K562 (cell line): ENCODE data around the gene CALHM2. TPM values are rescaled to one million over a fixed set of nuclear protein-coding genes. Genes with fewer than 3 reads are reported as not detected.

Source experiments
- polyA plus RNA-seq, 8 experiments: library from polyadenylated mRNA; depleted of rRNA in 4 of 8; stranded (reverse) in 5 of 8; unstranded in 3 of 8; fragments of >200 nt; fragmentation: Nextera tagmentation in 2 of 8; fragmentation: Illumina TruSeq in 1 of 8; extraction: Ambion mirVana in 2 of 8; extraction: Trizol in 1 of 8; gene quantifications; 2 replicates each; pipeline versions ENCODE4 v1.2.1 to v1.2.3, GENCODE V29; 2011 to 2014; ENCODE audit warnings: inconsistent platforms in 1 of 8, missing spikeins in 1 of 8
- total RNA-seq, 7 experiments: library from RNA; depleted of rRNA in 6 of 7; stranded (reverse); fragments of >200 nt in 6 of 7; fragmentation: Illumina TruSeq in 2 of 7; extraction: Trizol in 2 of 7; gene quantifications; 2 replicates each; pipeline versions ENCODE4 v1.2.1 to v1.2.3, GENCODE V29; 2011 to 2021; ENCODE audit warnings: low replicate concordance in 1 of 7

Gene CALHM2
- total and polyA plus RNA-seq, 9 of the 15 experiments (the other 6 are each of a cell fraction or from before 2014, with no cell fraction given) = 0.08 to 0.14 (median 0.13) TPM; not detected in 6

Other genes starting within 250 kb of the CALHM2 start
Only the 7 nearest of the 9 such genes appear.
- 21.4 and 21.5 TPM in 2 replicates for gene PCGF6, start 101.2 kb downstream of the CALHM2 start, total RNA-seq (2014; rRNA removed)
- gene PCGF6, start 101.2 kb downstream of the CALHM2 start, total RNA-seq (2014; rRNA removed; fragmentation: Illumina TruSeq; extraction: Trizol) = 24.6 and 29.7 TPM in 2 replicates
- 17.9 and 18.5 TPM in 2 replicates for gene PCGF6, start 101.2 kb downstream of the CALHM2 start, total RNA-seq (2015; rRNA removed; fragmentation: Illumina TruSeq; extraction: Trizol)
- gene PCGF6, start 101.2 kb downstream of the CALHM2 start, total RNA-seq (2021) = 18.1 and 23.5 TPM in 2 replicates
- gene PCGF6, start 101.2 kb downstream of the CALHM2 start, polyA plus RNA-seq (2011; rRNA removed) = 14.6 and 23.2 TPM in 2 replicates
- gene PCGF6, start 101.2 kb downstream of the CALHM2 start, polyA plus RNA-seq (2014; fragmentation: Illumina TruSeq; extraction: Trizol) = 14.6 and 15.3 TPM in 2 replicates
- 10 to 100 TPM in 1 of 2 experiments, 1 to 10 TPM in 1; 8.4 to 10.2 TPM for gene PCGF6, start 101.2 kb downstream of the CALHM2 start, polyA plus RNA-seq (2014; fragmentation: Nextera tagmentation; extraction: Ambion mirVana)
- gene PCGF6, start 101.2 kb downstream of the CALHM2 start, polyA plus RNA-seq (2014; rRNA removed) = 17.9 and 20.6 TPM in 2 replicates
- 8.0 and 12.0 TPM in 2 replicates for gene TAF5, start 84.4 kb downstream of the CALHM2 start, total RNA-seq (2014; rRNA removed)
- gene TAF5, start 84.4 kb downstream of the CALHM2 start, total RNA-seq (2014; rRNA removed; fragmentation: Illumina TruSeq; extraction: Trizol) = 11.6 and 12.5 TPM in 2 replicates
- gene TAF5, start 84.4 kb downstream of the CALHM2 start, total RNA-seq (2015; rRNA removed; fragmentation: Illumina TruSeq; extraction: Trizol) = 11.2 and 11.9 TPM in 2 replicates
- gene TAF5, start 84.4 kb downstream of the CALHM2 start, total RNA-seq (2021) = 9.3 TPM in 2 replicates
- gene TAF5, start 84.4 kb downstream of the CALHM2 start, polyA plus RNA-seq (2011; rRNA removed) = 8.9 and 11.9 TPM in 2 replicates
- 7.9 and 9.9 TPM in 2 replicates for gene TAF5, start 84.4 kb downstream of the CALHM2 start, polyA plus RNA-seq (2014; fragmentation: Illumina TruSeq; extraction: Trizol)
- 1 to 10 TPM; 4.2 to 5.5 TPM for gene TAF5, start 84.4 kb downstream of the CALHM2 start, polyA plus RNA-seq (2014; fragmentation: Nextera tagmentation; extraction: Ambion mirVana)
- gene TAF5, start 84.4 kb downstream of the CALHM2 start, polyA plus RNA-seq (2014; rRNA removed) = 6.5 and 8.2 TPM in 2 replicates
- gene ATP5MK, start 55.9 kb downstream of the CALHM2 start, total RNA-seq (2014; rRNA removed) = 182 and 185 TPM in 2 replicates
- gene ATP5MK, start 55.9 kb downstream of the CALHM2 start, total RNA-seq (2014; rRNA removed; fragmentation: Illumina TruSeq; extraction: Trizol) = 741 and 857 TPM in 2 replicates
- gene ATP5MK, start 55.9 kb downstream of the CALHM2 start, total RNA-seq (2015; rRNA removed; fragmentation: Illumina TruSeq; extraction: Trizol) = 634 and 717 TPM in 2 replicates
- 497 and 564 TPM in 2 replicates for gene ATP5MK, start 55.9 kb downstream of the CALHM2 start, total RNA-seq (2021)
- 564 and 776 TPM in 2 replicates for gene ATP5MK, start 55.9 kb downstream of the CALHM2 start, polyA plus RNA-seq (2011; rRNA removed)
- gene ATP5MK, start 55.9 kb downstream of the CALHM2 start, polyA plus RNA-seq (2014; fragmentation: Illumina TruSeq; extraction: Trizol) = 906 and 923 TPM in 2 replicates
- 1,000 to 10,000 TPM; 1,599 to 1,810 TPM for gene ATP5MK, start 55.9 kb downstream of the CALHM2 start, polyA plus RNA-seq (2014; fragmentation: Nextera tagmentation; extraction: Ambion mirVana)
- 553 and 576 TPM in 2 replicates for gene ATP5MK, start 55.9 kb downstream of the CALHM2 start, polyA plus RNA-seq (2014; rRNA removed)
- 50.0 and 58.4 TPM in 2 replicates for gene PDCD11, start 55.7 kb downstream of the CALHM2 start, total RNA-seq (2014; rRNA removed)
- 51.1 and 52.9 TPM in 2 replicates for gene PDCD11, start 55.7 kb downstream of the CALHM2 start, total RNA-seq (2014; rRNA removed; fragmentation: Illumina TruSeq; extraction: Trizol)
- gene PDCD11, start 55.7 kb downstream of the CALHM2 start, total RNA-seq (2015; rRNA removed; fragmentation: Illumina TruSeq; extraction: Trizol) = 55.0 and 57.8 TPM in 2 replicates
- 73.8 and 74.1 TPM in 2 replicates for gene PDCD11, start 55.7 kb downstream of the CALHM2 start, total RNA-seq (2021)
- 29.4 and 31.5 TPM in 2 replicates for gene PDCD11, start 55.7 kb downstream of the CALHM2 start, polyA plus RNA-seq (2011; rRNA removed)
- 49.5 and 57.4 TPM in 2 replicates for gene PDCD11, start 55.7 kb downstream of the CALHM2 start, polyA plus RNA-seq (2014; fragmentation: Illumina TruSeq; extraction: Trizol)
- 10 to 100 TPM; 14.8 to 18.8 TPM for gene PDCD11, start 55.7 kb downstream of the CALHM2 start, polyA plus RNA-seq (2014; fragmentation: Nextera tagmentation; extraction: Ambion mirVana)
- 36.6 and 43.5 TPM in 2 replicates for gene PDCD11, start 55.7 kb downstream of the CALHM2 start, polyA plus RNA-seq (2014; rRNA removed)
- gene CALHM1, start 6.5 kb upstream of the CALHM2 start, total RNA-seq (2014; rRNA removed) = not detected in 2 replicates
- not detected in 2 replicates for gene CALHM1, start 6.5 kb upstream of the CALHM2 start, total RNA-seq (2014; rRNA removed; fragmentation: Illumina TruSeq; extraction: Trizol)
- not detected in 2 replicates for gene CALHM1, start 6.5 kb upstream of the CALHM2 start, total RNA-seq (2015; rRNA removed; fragmentation: Illumina TruSeq; extraction: Trizol)
- gene CALHM1, start 6.5 kb upstream of the CALHM2 start, total RNA-seq (2021) = not detected in 2 replicates
- not detected in 2 replicates for gene CALHM1, start 6.5 kb upstream of the CALHM2 start, polyA plus RNA-seq (2011; rRNA removed)
- not detected in 2 replicates for gene CALHM1, start 6.5 kb upstream of the CALHM2 start, polyA plus RNA-seq (2014; fragmentation: Illumina TruSeq; extraction: Trizol)
- under 1 TPM in 1 of 2 experiments, not detected in 1; 0.03 TPM for gene CALHM1, start 6.5 kb upstream of the CALHM2 start, polyA plus RNA-seq (2014; fragmentation: Nextera tagmentation; extraction: Ambion mirVana)
- gene CALHM1, start 6.5 kb upstream of the CALHM2 start, polyA plus RNA-seq (2014; rRNA removed) = not detected in 2 replicates
- gene CALHM3, start 26.9 kb upstream of the CALHM2 start, total RNA-seq (2014; rRNA removed) = not detected in 2 replicates
- not detected in 2 replicates for gene CALHM3, start 26.9 kb upstream of the CALHM2 start, total RNA-seq (2014; rRNA removed; fragmentation: Illumina TruSeq; extraction: Trizol)
- not detected in 2 replicates for gene CALHM3, start 26.9 kb upstream of the CALHM2 start, total RNA-seq (2015; rRNA removed; fragmentation: Illumina TruSeq; extraction: Trizol)
- gene CALHM3, start 26.9 kb upstream of the CALHM2 start, total RNA-seq (2021) = not detected in 2 replicates
- gene CALHM3, start 26.9 kb upstream of the CALHM2 start, polyA plus RNA-seq (2011; rRNA removed) = not detected in 2 replicates
- not detected in 2 replicates for gene CALHM3, start 26.9 kb upstream of the CALHM2 start, polyA plus RNA-seq (2014; fragmentation: Illumina TruSeq; extraction: Trizol)
- not detected for gene CALHM3, start 26.9 kb upstream of the CALHM2 start, polyA plus RNA-seq (2014; fragmentation: Nextera tagmentation; extraction: Ambion mirVana)
- gene CALHM3, start 26.9 kb upstream of the CALHM2 start, polyA plus RNA-seq (2014; rRNA removed) = not detected in 2 replicates
- 0.08 and 0.45 TPM in 2 replicates for gene NEURL1, start 41.3 kb upstream of the CALHM2 start, total RNA-seq (2014; rRNA removed)
- not detected in 2 replicates for gene NEURL1, start 41.3 kb upstream of the CALHM2 start, total RNA-seq (2014; rRNA removed; fragmentation: Illumina TruSeq; extraction: Trizol)
- not detected in 2 replicates for gene NEURL1, start 41.3 kb upstream of the CALHM2 start, total RNA-seq (2015; rRNA removed; fragmentation: Illumina TruSeq; extraction: Trizol)
- 0.11 and 0.20 TPM in 2 replicates for gene NEURL1, start 41.3 kb upstream of the CALHM2 start, total RNA-seq (2021)
- gene NEURL1, start 41.3 kb upstream of the CALHM2 start, polyA plus RNA-seq (2011; rRNA removed) = 0.20 and 0.21 TPM in 2 replicates
- 0.26 TPM in 1 of 2 replicates, not detected in the other for gene NEURL1, start 41.3 kb upstream of the CALHM2 start, polyA plus RNA-seq (2014; fragmentation: Illumina TruSeq; extraction: Trizol)
- under 1 TPM in 1 of 2 experiments, not detected in 1; 0.01 TPM for gene NEURL1, start 41.3 kb upstream of the CALHM2 start, polyA plus RNA-seq (2014; fragmentation: Nextera tagmentation; extraction: Ambion mirVana)
- 0.04 TPM in 1 of 2 replicates, not detected in the other for gene NEURL1, start 41.3 kb upstream of the CALHM2 start, polyA plus RNA-seq (2014; rRNA removed)